HepG2 (cell line): ENCODE measurements around the gene SLC23A2.

Experiments used
- ARID3A ChIP-seq: IDR thresholded peaks from 2 replicates; pipeline ENCODE4 v1.6.1; 2012; ENCODE audit warnings: low read depth, low read length, improper control_type of control experiment
- BHLHE40 ChIP-seq: IDR thresholded peaks from 2 replicates; pipeline ENCODE4 v1.6.1; 2011; ENCODE audit warnings: low read length, improper control_type of control experiment
- EZH2 ChIP-seq: conservative IDR thresholded peaks from 2 replicates; pipeline ENCODE4 v1.6.1; 2012; ENCODE audit warnings: mild to moderate bottlenecking, low read depth, low read length, moderate library complexity
- MAFF ChIP-seq: IDR thresholded peaks from 2 replicates; pipeline ENCODE4 v1.6.1; 2011; ENCODE audit warnings: low read depth, low read length, improper control_type of control experiment
- MEIS1 ChIP-seq: sonication (generic); formaldehyde crosslinking; IDR thresholded peaks from 2 replicates; pipeline ENCODE4 v1.9.0; 2021; ENCODE audit warnings: mild to moderate bottlenecking, missing genetic modification reagents, moderate library complexity, borderline replicate concordance
- MLLT10 ChIP-seq: sonication (generic); formaldehyde crosslinking; IDR thresholded peaks from 2 replicates; pipeline ENCODE4 v1.4.0; 2020; ENCODE audit warnings: missing genetic modification reagents
- POLR2A ChIP-seq, 2 experiments: IDR thresholded peaks; 2 replicates each; pipeline ENCODE4 v1.6.1; 2011; ENCODE audit warnings: low read depth in 2 of 2, low read length in 2 of 2, mild to moderate bottlenecking in 1 of 2, moderate library complexity in 1 of 2; ENCODE audit not compliant: insufficient read depth in 1 of 2
- SMYD3 ChIP-seq: sonication (generic); formaldehyde crosslinking; IDR thresholded peaks from 2 replicates; pipeline ENCODE4 v1.8.1; 2023; ENCODE audit warnings: mild to moderate bottlenecking, missing genetic modification reagents

GRCh38 chr20:4950437-4950836 is 50.9 kb downstream of the SLC23A2 start:
- TF ChIP-seq SMYD3 (CRISPR knock-in tag) (no peak), ARID3A (no peak), MLLT10 (CRISPR knock-in tag) (peak; percentile 60; the same call in 1 of the 2 replicates), MAFF (no peak), EZH2 (no peak), POLR2A (IDR thresholded peaks at IDR 0.05; ENCODE audit: insufficient read depth in 1 of 2, low read depth in 2 of 2, low read length in 2 of 2) (no peak), BHLHE40 (no peak), MEIS1 (CRISPR knock-in tag) (no peak)
